Cardiac muscle cell (in vitro differentiated cells and primary cell): ENCODE data around the gene NCAM1. TPM values are rescaled to one million over a fixed set of nuclear protein-coding genes. Genes with fewer than 3 reads are reported as not detected.

Source experiments
- DNase-seq, 2 donors: peaks; one replicate each; pipeline versions ENCODE4 v3.0.0 to v3.0.0-alpha.2; 2010 to 2017; ENCODE audit warnings: low read depth in 1 of 2, low spot score in 1 of 2
- H3K27ac ChIP-seq: fragments of 200-600 bp; sonication (generic); 2 replicates; pipeline ENCODE4 v1.5.1; 2016
- H3K27me3 ChIP-seq: fragments of 200-600 bp; sonication (generic); 2 replicates; pipeline ENCODE4 v1.6.0; 2016; ENCODE audit warnings: control low read depth
- H3K36me3 ChIP-seq: fragments of 200-600 bp; sonication (generic); 2 replicates; pipeline ENCODE4 v1.5.1; 2016; ENCODE audit warnings: control low read depth
- H3K4me1 ChIP-seq: fragments of 200-600 bp; sonication (generic); 2 replicates; pipeline ENCODE4 v1.8.1; 2017; ENCODE audit warnings: low read depth, mild to moderate bottlenecking, mixed run types
- H3K4me3 ChIP-seq: fragments of 200-600 bp; sonication (generic); 2 replicates; pipeline ENCODE4 v1.5.1; 2016; ENCODE audit warnings: mild to moderate bottlenecking
- H3K9me3 ChIP-seq: fragments of 200-600 bp; sonication (generic); 2 replicates; pipeline ENCODE4 v1.5.1; 2017; ENCODE audit warnings: low read depth, mild to moderate bottlenecking, control low read depth
- polyA plus RNA-seq: library from polyadenylated mRNA; unstranded; fragments of >200 nt; fragmentation: Nextera tagmentation; extraction: Ambion mirVana; gene quantifications from 2 replicates; pipeline ENCODE4 v1.2.1, GENCODE V29; 2016
- total RNA-seq: library from RNA; depleted of rRNA; stranded (reverse); fragments of >200 nt; gene quantifications from 2 replicates; pipeline ENCODE4 v1.2.3, GENCODE V29; 2016
- TF ChIP-seq, protein P1 (sequence below): IDR thresholded peaks from 2 replicates; pipeline ENCODE4 v1.5.1; 2012; ENCODE audit warnings: low read depth, mild to moderate bottlenecking, low read length

The NCAM1 gene
- total and polyA plus RNA-seq, 2 experiments from 2014 or later: 61.9 to 203 TPM

DNA sequence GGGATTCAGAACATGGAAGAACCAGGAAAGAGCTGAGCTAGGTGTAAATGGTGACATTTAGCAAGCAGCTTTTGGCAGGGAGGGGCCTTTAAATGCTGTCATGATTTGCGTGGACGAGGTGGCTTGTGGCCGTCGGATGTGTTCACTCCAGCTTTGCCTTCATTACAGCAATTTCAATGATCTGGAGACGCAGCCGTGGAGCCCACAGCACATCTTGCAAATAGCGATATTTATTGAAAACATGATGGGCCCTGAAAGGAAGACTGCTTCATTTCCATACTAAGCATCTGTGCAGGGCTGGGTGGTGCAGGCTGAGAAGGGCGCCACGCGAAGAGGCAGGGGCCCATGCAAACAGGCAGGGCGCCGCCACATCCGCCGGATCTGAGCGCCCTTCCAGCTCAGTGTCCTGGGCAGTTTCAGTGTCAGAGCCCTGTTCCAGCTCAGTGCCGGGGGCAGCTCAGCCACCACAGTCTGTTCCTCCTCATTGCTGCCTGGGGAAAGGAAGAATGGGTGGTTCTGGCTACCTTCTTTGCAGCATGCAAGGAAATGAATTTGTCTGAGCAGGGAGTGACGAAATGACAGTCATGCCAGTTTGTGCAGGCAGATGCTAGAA is 242.0 kb downstream of the NCAM1 start:
- Histone ChIP-seq H3K27me3 (no peaks in the 10 kb centered on the region), H3K4me1 (no peaks in the 10 kb centered on the region), H3K36me3 (peaks cover 12% of the 10 kb centered on the region), H3K4me3 (no peak overlapping the region), H3K9me3 (no peaks in the 10 kb centered on the region), H3K27ac (no peak overlapping the region)
- TF ChIP-seq, protein P1, sequence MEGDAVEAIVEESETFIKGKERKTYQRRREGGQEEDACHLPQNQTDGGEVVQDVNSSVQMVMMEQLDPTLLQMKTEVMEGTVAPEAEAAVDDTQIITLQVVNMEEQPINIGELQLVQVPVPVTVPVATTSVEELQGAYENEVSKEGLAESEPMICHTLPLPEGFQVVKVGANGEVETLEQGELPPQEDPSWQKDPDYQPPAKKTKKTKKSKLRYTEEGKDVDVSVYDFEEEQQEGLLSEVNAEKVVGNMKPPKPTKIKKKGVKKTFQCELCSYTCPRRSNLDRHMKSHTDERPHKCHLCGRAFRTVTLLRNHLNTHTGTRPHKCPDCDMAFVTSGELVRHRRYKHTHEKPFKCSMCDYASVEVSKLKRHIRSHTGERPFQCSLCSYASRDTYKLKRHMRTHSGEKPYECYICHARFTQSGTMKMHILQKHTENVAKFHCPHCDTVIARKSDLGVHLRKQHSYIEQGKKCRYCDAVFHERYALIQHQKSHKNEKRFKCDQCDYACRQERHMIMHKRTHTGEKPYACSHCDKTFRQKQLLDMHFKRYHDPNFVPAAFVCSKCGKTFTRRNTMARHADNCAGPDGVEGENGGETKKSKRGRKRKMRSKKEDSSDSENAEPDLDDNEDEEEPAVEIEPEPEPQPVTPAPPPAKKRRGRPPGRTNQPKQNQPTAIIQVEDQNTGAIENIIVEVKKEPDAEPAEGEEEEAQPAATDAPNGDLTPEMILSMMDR: no peak
- DNase-seq: no peak

DNA sequence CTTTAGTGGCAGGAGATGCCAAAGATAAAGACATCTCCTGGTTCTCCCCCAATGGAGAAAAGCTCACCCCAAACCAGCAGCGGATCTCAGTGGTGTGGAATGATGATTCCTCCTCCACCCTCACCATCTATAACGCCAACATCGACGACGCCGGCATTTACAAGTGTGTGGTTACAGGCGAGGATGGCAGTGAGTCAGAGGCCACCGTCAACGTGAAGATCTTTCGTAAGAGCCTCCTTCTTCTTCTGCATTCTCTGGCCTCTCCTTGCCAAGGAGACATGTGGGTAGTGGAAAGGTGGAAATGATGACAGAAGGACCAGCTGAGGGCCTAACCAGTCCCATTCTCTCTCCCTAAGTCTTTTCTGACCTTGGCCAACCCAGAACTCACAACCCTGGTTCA is 243.1 kb downstream of the NCAM1 start:
- no peak overlapping the region for H3K27ac ChIP-seq
- no peaks in the 10 kb centered on the region for H3K9me3 ChIP-seq
- H3K36me3 ChIP-seq: peaks cover 12% of the 10 kb centered on the region
- H3K4me3 ChIP-seq: no peak overlapping the region
- TF ChIP-seq, protein P1: no peak
- no peaks in the 10 kb centered on the region for H3K4me1 ChIP-seq
- DNase-seq: no peak
- no peaks in the 10 kb centered on the region for H3K27me3 ChIP-seq

DNA sequence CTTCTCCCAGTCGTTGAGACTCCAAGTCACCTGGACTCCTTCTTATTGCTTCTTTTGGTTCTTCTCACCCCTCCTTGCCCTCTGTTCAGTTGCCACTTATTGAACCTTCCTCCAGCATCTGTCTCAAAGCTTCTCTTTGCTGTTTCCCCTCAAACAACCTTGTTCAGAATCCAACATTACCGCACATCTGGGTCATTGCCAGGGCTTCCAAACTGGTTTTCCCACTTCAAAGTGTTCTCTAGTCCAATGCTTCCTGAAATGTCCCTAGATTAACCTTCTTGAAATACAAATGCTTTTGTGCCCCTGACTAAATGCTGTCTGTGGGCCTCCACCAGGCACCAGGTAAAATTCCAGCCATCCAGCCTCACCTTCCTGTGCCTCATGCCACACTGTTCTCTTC is 252.3 kb downstream of the NCAM1 start:
- no peak overlapping the region for H3K4me3 ChIP-seq
- H3K27ac ChIP-seq: no peak overlapping the region
- TF ChIP-seq, protein P1: no peak
- H3K27me3 ChIP-seq: no peaks in the 10 kb centered on the region
- peaks cover 15% of the 10 kb centered on the region for H3K4me1 ChIP-seq
- no peak for DNase-seq
- H3K36me3 ChIP-seq: peaks cover 8% of the 10 kb centered on the region
- no peaks in the 10 kb centered on the region for H3K9me3 ChIP-seq

DNA sequence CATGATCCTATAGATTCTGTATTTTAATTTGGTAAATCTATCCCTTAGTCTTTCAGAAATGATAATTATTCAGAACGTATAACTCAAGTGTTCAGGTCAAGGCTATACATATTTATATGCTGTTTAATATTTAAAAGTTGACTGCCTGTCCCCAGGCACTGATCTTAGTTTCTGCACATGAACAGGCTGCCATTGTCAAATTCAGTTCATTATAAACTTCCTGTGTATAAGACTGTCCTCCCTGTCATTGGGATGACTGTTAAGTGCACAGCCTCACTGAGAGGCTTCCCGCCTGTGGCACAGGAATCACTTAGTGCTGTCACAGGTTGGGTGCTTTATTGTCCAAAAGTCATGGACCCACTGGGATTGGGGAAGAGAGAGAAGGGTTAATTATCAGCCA is 261.0 kb downstream of the NCAM1 start:
- H3K36me3 ChIP-seq: peaks cover 12% of the 10 kb centered on the region
- no peak overlapping the region for H3K4me3 ChIP-seq
- H3K27ac ChIP-seq: no peak overlapping the region
- DNase-seq: no peak
- no peaks in the 10 kb centered on the region for H3K4me1 ChIP-seq
- TF ChIP-seq, protein P1: no peak
- no peaks in the 10 kb centered on the region for H3K27me3 ChIP-seq
- H3K9me3 ChIP-seq: no peaks in the 10 kb centered on the region

DNA sequence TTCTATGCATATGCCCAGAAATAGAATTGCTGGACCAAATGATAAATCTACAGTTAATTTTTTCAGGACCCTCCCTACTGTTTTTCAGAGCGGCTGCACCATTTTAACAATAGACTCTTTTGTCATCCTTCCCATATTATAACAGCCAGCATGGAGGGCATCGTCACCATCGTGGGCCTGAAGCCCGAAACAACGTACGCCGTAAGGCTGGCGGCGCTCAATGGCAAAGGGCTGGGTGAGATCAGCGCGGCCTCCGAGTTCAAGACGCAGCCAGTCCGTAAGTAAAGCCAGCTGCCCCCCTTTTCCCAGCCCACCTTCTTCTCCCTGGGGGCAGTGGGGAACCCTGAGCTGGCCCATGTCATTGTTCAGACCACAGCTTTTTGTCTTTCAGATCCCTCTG is 273.7 kb downstream of the NCAM1 start:
- no peak for DNase-seq
- no peaks in the 10 kb centered on the region for H3K27me3 ChIP-seq
- TF ChIP-seq, protein P1: no peak
- H3K4me1 ChIP-seq: no peaks in the 10 kb centered on the region
- H3K9me3 ChIP-seq: no peaks in the 10 kb centered on the region
- no peak overlapping the region for H3K27ac ChIP-seq
- peaks cover 24% of the 10 kb centered on the region for H3K36me3 ChIP-seq
- no peak overlapping the region for H3K4me3 ChIP-seq
